ENCODE data around the gene SPDYE2B. TPM values are rescaled to one million over a fixed set of nuclear protein-coding genes. Genes with fewer than 3 reads are reported as not detected.
"Not testable (repeated sequence)": the region's sequence is repeated elsewhere in the genome, so short reads cannot be mapped to it uniquely, and the experiment has no call there.

The SPDYE2B gene, protein sequence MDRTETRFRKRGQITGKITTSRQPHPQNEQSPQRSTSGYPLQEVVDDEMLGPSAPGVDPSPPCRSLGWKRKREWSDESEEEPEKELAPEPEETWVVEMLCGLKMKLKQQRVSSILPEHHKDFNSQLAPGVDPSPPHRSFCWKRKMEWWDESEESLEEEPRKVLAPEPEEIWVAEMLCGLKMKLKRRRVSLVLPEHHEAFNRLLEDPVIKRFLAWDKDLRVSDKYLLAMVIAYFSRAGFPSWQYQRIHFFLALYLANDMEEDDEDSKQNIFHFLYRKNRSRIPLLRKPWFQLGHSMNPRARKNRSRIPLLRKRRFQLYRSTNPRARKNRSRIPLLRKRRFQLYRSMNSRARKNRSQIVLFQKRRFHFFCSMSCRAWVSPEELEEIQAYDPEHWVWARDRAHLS
- total RNA-seq (not detected in 2 replicates), polyA plus RNA-seq (not detected in 2 replicates), polyA minus RNA-seq (ENCODE audit: low replicate concordance) (not detected in 2 replicates)
- polyA plus RNA-seq (2012): 0.18 and 0.22 TPM in 2 replicates

DNA sequence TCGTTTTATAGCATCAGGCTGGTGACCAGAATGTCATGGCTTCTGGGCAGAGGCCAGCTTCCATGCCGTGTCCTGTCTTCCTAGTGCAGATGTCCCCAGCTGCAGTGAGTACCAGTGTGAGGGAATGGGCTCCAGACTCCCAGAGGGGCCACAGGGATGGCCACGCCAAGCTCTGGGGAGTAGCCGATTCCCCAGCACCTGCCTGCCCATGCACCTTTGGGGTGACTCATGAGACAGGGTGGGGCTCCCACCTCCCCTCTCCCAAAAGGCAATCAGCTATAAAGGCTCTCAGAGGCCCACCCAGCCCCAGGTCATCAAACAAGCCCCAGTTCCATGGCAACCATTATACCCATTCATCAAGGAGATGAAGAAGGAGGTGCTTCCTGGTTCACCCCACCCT, at the start of gene SPDYE2B:
SPDYE2B (plus strand) TSS at position 396 of the 400 bp plus-strand sequence. CDS start 2,030 bp downstream, outside the sequence.
- not testable (repeated sequence) for H3K4me2 ChIP-seq (ENCODE audit: extremely low read depth, insufficient read depth, low read length); H3K4me1 ChIP-seq (ENCODE audit: control insufficient read depth, extremely low read depth, insufficient read depth, low read length); H3K79me2 ChIP-seq (ENCODE audit: control insufficient read depth, insufficient read depth, low read length); H2AFZ ChIP-seq (ENCODE audit: low read length); H3K27ac ChIP-seq (ENCODE audit: insufficient read depth, low read length); DNase-seq (ENCODE audit: low read depth in 2 of 2); H3K27me3 ChIP-seq (ENCODE audit: control insufficient read depth, insufficient read depth, low read length); H3K36me3 ChIP-seq (ENCODE audit: control insufficient read depth, insufficient read depth, low read length); H3K4me3 ChIP-seq (replicated peaks in 1 of 4; ENCODE audit: control extremely low read depth in 1 of 4, insufficient read depth in 1 of 4, low read depth in 3 of 4, low read length in 4 of 4); H4K20me1 ChIP-seq (ENCODE audit: control insufficient read depth, extremely low read depth, insufficient read depth, low read length); H3K9ac ChIP-seq (ENCODE audit: insufficient read depth, low read length); H3K9me3 ChIP-seq (ENCODE audit: control insufficient read depth, insufficient read depth, low read depth, low read length)

GRCh38 chr7:102602317-102602716, 47.8 kb upstream of the SPDYE2B start:
- H3K9ac ChIP-seq (ENCODE audit: insufficient read depth, low read length); H3K4me2 ChIP-seq (ENCODE audit: extremely low read depth, insufficient read depth, low read length); H3K36me3 ChIP-seq (ENCODE audit: control insufficient read depth, insufficient read depth, low read length); H3K27me3 ChIP-seq (ENCODE audit: control insufficient read depth, insufficient read depth, low read length); H3K4me3 ChIP-seq (replicated peaks in 1 of 4; ENCODE audit: control extremely low read depth in 1 of 4, insufficient read depth in 1 of 4, low read depth in 3 of 4, low read length in 4 of 4); H3K9me3 ChIP-seq (ENCODE audit: control insufficient read depth, insufficient read depth, low read depth, low read length); H3K27ac ChIP-seq (ENCODE audit: insufficient read depth, low read length); H4K20me1 ChIP-seq (ENCODE audit: control insufficient read depth, extremely low read depth, insufficient read depth, low read length); H2AFZ ChIP-seq (ENCODE audit: low read length); H3K79me2 ChIP-seq (ENCODE audit: control insufficient read depth, insufficient read depth, low read length); H3K4me1 ChIP-seq (ENCODE audit: control insufficient read depth, extremely low read depth, insufficient read depth, low read length); DNase-seq (ENCODE audit: low read depth in 2 of 2): not testable (repeated sequence)

DNA sequence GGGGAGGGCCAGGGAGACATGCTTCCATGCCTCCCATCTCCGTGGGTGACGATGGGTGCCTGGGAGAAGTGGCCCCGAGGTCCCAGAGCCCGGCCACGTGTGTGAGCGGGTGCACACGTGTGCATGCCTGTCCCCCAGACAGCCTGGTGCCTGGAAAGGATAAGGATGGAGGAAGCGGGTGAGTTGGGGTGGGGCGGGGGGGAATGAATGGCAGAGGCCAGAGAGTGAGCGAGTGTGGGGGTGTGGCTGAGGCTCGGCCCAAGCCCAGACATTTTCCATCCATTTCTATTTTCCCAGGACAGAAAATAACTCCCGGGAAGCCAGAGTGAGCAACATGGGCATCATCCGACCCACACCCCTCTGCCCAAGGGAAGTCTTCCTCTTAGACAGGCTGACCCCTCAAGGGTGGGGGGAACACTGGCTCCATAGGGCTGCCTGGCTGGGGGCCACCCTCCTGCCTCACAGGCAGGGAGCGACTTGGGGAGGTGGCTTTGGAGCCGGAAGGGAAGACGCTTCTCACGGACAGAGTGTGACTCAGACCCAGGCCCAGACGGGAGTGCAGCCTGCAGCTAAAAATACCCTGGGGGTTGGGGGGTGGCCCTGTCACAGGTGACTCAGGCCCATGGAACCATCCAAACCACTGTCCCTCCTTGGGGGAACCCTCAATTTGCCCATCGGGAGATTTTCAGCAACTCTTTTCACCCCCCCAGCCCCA, 45.5 kb upstream of the SPDYE2B start:
- H3K27me3 ChIP-seq (ENCODE audit: control insufficient read depth, insufficient read depth, low read length): not testable (repeated sequence)

GRCh38 chr7:102606848-102607247, 43.3 kb upstream of the SPDYE2B start:
- H3K9ac ChIP-seq (ENCODE audit: insufficient read depth, low read length); H3K27me3 ChIP-seq (ENCODE audit: control insufficient read depth, insufficient read depth, low read length); H3K4me3 ChIP-seq (replicated peaks in 1 of 4; ENCODE audit: control extremely low read depth in 1 of 4, insufficient read depth in 1 of 4, low read depth in 3 of 4, low read length in 4 of 4); H3K36me3 ChIP-seq (ENCODE audit: control insufficient read depth, insufficient read depth, low read length); H3K9me3 ChIP-seq (ENCODE audit: control insufficient read depth, insufficient read depth, low read depth, low read length); H3K4me2 ChIP-seq (ENCODE audit: extremely low read depth, insufficient read depth, low read length); H3K4me1 ChIP-seq (ENCODE audit: control insufficient read depth, extremely low read depth, insufficient read depth, low read length); H3K27ac ChIP-seq (ENCODE audit: insufficient read depth, low read length); DNase-seq (ENCODE audit: low read depth in 2 of 2); H2AFZ ChIP-seq (ENCODE audit: low read length); H4K20me1 ChIP-seq (ENCODE audit: control insufficient read depth, extremely low read depth, insufficient read depth, low read length); H3K79me2 ChIP-seq (ENCODE audit: control insufficient read depth, insufficient read depth, low read length): not testable (repeated sequence)

More for the DNA sequence above, 45.5 kb upstream of the SPDYE2B start:
- H3K9me3 ChIP-seq (ENCODE audit: control insufficient read depth, insufficient read depth, low read depth, low read length); H2AFZ ChIP-seq (ENCODE audit: low read length); H3K36me3 ChIP-seq (ENCODE audit: control insufficient read depth, insufficient read depth, low read length); H3K4me1 ChIP-seq (ENCODE audit: control insufficient read depth, extremely low read depth, insufficient read depth, low read length); H3K4me3 ChIP-seq (replicated peaks in 1 of 4; ENCODE audit: control extremely low read depth in 1 of 4, insufficient read depth in 1 of 4, low read depth in 3 of 4, low read length in 4 of 4); H3K9ac ChIP-seq (ENCODE audit: insufficient read depth, low read length); H4K20me1 ChIP-seq (ENCODE audit: control insufficient read depth, extremely low read depth, insufficient read depth, low read length); H3K79me2 ChIP-seq (ENCODE audit: control insufficient read depth, insufficient read depth, low read length); H3K27ac ChIP-seq (ENCODE audit: insufficient read depth, low read length); DNase-seq (ENCODE audit: low read depth in 2 of 2); H3K4me2 ChIP-seq (ENCODE audit: extremely low read depth, insufficient read depth, low read length): not testable (repeated sequence)

- not testable (repeated sequence) for H2AFZ ChIP-seq (ENCODE audit: low read length); H3K27ac ChIP-seq (ENCODE audit: insufficient read depth, low read length); H3K9ac ChIP-seq (ENCODE audit: insufficient read depth, low read length); H3K4me2 ChIP-seq (ENCODE audit: extremely low read depth, insufficient read depth, low read length); H3K4me3 ChIP-seq (replicated peaks in 1 of 4; ENCODE audit: control extremely low read depth in 1 of 4, insufficient read depth in 1 of 4, low read depth in 3 of 4, low read length in 4 of 4); H3K4me1 ChIP-seq (ENCODE audit: control insufficient read depth, extremely low read depth, insufficient read depth, low read length); H3K79me2 ChIP-seq (ENCODE audit: control insufficient read depth, insufficient read depth, low read length); H4K20me1 ChIP-seq (ENCODE audit: control insufficient read depth, extremely low read depth, insufficient read depth, low read length); H3K27me3 ChIP-seq (ENCODE audit: control insufficient read depth, insufficient read depth, low read length); DNase-seq (ENCODE audit: low read depth in 2 of 2); H3K36me3 ChIP-seq (ENCODE audit: control insufficient read depth, insufficient read depth, low read length); H3K9me3 ChIP-seq (ENCODE audit: control insufficient read depth, insufficient read depth, low read depth, low read length)
These were observed 40.4 kb upstream of the SPDYE2B start for GRCh38 chr7:102609734-102610133.

- DNase-seq (ENCODE audit: low read depth in 2 of 2); H3K4me2 ChIP-seq (ENCODE audit: extremely low read depth, insufficient read depth, low read length); H3K4me1 ChIP-seq (ENCODE audit: control insufficient read depth, extremely low read depth, insufficient read depth, low read length); H3K9ac ChIP-seq (ENCODE audit: insufficient read depth, low read length); H3K27me3 ChIP-seq (ENCODE audit: control insufficient read depth, insufficient read depth, low read length); H4K20me1 ChIP-seq (ENCODE audit: control insufficient read depth, extremely low read depth, insufficient read depth, low read length); H3K27ac ChIP-seq (ENCODE audit: insufficient read depth, low read length); H3K79me2 ChIP-seq (ENCODE audit: control insufficient read depth, insufficient read depth, low read length); H2AFZ ChIP-seq (ENCODE audit: low read length); H3K36me3 ChIP-seq (ENCODE audit: control insufficient read depth, insufficient read depth, low read length); H3K4me3 ChIP-seq (replicated peaks in 1 of 4; ENCODE audit: control extremely low read depth in 1 of 4, insufficient read depth in 1 of 4, low read depth in 3 of 4, low read length in 4 of 4); H3K9me3 ChIP-seq (ENCODE audit: control insufficient read depth, insufficient read depth, low read depth, low read length): not testable (repeated sequence)
These were observed 39.7 kb upstream of the SPDYE2B start for GRCh38 chr7:102610441-102610840.
